IPS DF 4.7 (cell line): ENCODE data around the gene AWAT2.
"Not testable (repeated sequence)": the region's sequence is repeated elsewhere in the genome, so short reads cannot be mapped to it uniquely, and the experiment has no call there.

Experiments
- DNase-seq: peaks from one replicate; pipeline ENCODE4 v3.0.0-alpha.2; 2013; ENCODE audit warnings: low spot score; ENCODE audit errors: extremely low read depth

The AWAT2 gene

DNA sequence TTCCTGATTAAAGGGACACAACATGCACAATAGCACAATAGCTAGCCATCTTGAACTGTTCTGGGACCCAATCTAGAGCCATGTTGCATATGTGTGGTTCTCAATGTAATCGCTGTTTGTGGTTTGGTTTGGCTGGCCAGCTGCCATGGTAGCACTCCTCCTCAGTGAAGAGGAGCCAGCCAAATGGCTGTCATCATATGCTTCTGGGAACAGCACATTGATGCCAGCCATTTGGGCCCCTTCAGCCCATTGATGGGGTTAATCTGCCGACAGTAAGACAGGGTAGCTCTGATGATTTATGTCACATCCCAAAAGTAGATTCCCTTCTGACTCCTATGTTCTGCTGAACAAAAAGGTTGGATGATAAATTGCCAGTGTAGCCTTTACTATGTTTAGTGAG is 48.5 kb downstream of the AWAT2 start:
- DNase-seq = no peak

DNA sequence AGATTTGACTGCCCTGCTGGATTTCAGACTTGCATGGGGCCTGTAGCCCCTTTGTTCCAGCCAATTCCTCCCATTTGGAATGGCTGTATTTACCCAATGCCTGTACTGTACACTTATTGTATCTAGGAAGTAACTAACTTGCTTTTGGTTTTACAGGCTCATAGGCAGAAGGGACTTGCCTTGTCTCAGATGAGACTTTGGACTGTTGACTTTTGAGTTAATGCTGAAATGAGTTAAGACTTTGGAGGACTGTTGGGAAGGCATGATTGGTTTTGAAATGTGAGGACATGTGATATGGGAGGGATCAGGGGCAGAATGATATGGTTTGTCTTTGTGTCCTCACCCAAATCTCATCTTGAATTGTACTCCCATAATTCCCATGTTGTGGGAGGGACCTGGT is 51.4 kb downstream of the AWAT2 start:
- DNase-seq = not testable (repeated sequence)

DNA sequence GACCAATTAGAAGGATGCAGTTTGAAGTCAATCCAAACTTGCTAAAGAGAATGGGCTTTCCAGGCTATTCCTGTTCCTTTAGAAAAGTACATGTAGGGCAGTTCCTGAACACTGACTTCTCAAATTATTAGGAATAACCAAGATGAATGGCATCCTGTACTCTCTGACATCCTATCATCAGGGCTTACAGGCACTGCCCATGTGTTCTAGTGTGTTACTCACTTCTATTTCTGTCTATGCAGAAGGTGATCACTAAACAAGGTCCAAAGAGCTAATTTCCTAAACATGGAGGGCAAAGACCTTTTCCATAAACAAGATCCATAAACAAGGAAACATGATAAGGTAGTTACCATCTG is 53.6 kb downstream of the AWAT2 start:
- no peak for DNase-seq

DNA sequence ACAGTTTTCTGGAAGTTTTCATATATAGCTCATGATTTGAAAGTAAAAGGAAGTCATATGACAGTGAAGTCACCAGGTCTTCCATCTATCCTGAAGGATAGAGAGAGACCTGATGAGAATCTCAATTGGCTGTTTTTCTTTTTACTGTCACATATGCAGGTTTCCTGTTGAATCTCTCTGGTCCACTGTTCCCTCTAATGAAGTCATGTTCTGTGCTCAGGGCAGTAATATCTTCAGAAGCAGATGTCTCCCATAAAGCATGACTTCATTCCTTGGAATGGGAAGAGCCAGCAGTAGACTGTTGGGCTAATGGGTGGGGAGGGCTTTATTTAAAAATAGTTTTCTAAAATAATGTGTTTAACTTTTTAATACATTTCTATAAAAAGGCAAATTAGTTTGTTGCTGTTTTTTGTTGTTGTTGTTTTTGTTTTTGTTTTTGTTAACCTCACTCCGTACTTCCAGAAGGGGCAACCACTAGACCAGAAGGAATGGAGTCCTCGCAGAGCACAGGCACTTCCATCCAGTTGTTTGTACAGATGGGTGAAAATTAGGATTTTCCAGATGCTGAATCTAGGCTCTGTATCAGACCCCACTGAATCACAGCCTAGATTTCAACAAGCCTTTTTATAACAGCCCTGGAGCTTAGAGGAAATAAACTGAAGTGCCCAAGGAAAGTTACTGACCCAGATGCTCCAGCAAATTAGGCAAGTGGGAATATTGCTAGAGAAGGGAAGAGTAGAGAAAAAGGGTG is 54.2 kb downstream of the AWAT2 start:
- no peak for DNase-seq

DNA sequence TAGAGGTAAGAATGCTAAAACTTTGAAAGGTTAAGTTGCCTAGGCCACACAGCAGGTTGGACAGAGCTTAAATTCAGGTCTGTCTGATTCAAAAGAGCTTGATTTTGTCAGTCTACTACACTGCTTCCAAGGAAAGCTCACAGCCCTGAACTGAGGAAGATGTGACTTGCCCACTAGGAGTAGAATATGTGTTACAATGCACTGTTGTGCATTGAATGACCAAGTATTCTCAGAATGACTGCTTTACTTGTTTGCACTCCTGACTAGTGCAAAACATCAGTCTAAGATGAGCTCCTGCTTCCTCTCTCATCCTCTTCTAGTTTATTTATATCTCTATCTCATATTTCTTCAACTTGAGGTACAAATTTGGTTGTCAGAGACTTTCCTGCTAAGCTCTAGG is 56.2 kb downstream of the AWAT2 start:
- DNase-seq = no peak

DNA sequence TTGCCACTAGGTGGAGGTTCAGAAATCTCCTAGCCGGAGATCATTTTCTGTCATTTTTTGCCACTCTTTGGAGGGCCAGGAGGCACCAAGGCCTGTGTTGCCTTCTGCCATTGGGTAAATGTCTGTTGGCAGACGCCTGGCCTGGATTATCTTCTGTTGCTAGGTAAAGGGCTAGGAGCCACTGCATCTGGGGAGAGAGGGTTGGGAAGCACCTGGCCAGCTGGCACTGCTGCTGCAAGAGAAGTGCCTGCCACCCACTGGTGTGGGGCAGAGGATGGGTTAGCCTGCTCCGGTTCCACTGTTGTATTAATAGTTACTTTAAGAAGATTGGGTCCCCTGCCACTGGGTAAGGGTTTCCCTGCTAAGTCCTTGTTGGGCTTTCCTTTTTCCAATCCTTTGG is 58.1 kb downstream of the AWAT2 start:
- DNase-seq = no peak
